ENCODE results near the gene CFAP119. TPM values are rescaled to one million over a fixed set of nuclear protein-coding genes. Genes with fewer than 3 reads are reported as not detected.

The CFAP119 gene
- total RNA-seq, 1 experiment from 2014 or later: 9.6 TPM

- H3K27ac ChIP-seq (ENCODE audit: low read length): no peak overlapping the region
Measured at GRCh38 chr16:30774367-30775130, 12.7 kb upstream of the CFAP119 start.

GRCh38 chr16:30773826-30774225, 12.0 kb upstream of the CFAP119 start:
- no peak overlapping the region for H3K9ac ChIP-seq (ENCODE audit: low read length)
- intact Hi-C loops (cut with micrococcal nuclease): no loop called here
- no peak overlapping the region for H3K4me2 ChIP-seq (ENCODE audit: low read length)
- CTCF ChIA-PET: no interaction called here
- DNase-seq: no peak
- BruUV-seq (replicated peaks): no TSS peak
- H3K4me3 ChIP-seq (ENCODE audit: low read length): no peak overlapping the region
- H3K9me2 ChIP-seq (replicated peaks; ENCODE audit: low read length): no peaks in the 10 kb centered on the region
- no peaks in the 10 kb centered on the region for H3K9me3 ChIP-seq (ENCODE audit: low read length)
- H3K27me3 ChIP-seq (ENCODE audit: low read length): no peaks in the 10 kb centered on the region
- H3K79me2 ChIP-seq (ENCODE audit: low read length): no peaks in the 10 kb centered on the region
- no peak for TF ChIP-seq EZH2 (IDR thresholded peaks at IDR 0.05; ENCODE audit: low read length, unreplicated experiment)
- no peak for TF ChIP-seq EZH2phosphoT487 (IDR thresholded peaks at IDR 0.05; ENCODE audit: borderline replicate concordance, low read length)
- TF ChIP-seq CTCF (conservative IDR thresholded peaks at IDR 0.05; ENCODE audit: low read depth, low read length): no peak
- H3K27ac ChIP-seq (ENCODE audit: low read length): no peak overlapping the region
- no peaks in the 10 kb centered on the region for H4K20me1 ChIP-seq (ENCODE audit: low read length)
- H2AFZ ChIP-seq (ENCODE audit: low read length): no peak overlapping the region
- POLR2A ChIA-PET (ENCODE audit: unreplicated experiment): no interaction called here
- no peaks in the 10 kb centered on the region for H3F3A ChIP-seq (ENCODE audit: low read length, unreplicated experiment)
- H3K36me3 ChIP-seq (ENCODE audit: low read depth, low read length): peaks cover 4% of the 10 kb centered on the region; the same call in 1 of the 2 replicates
- ATAC-seq: no peak
- peaks cover 5% of the 10 kb centered on the region for H3K4me1 ChIP-seq (ENCODE audit: insufficient read depth, low read length)

More at GRCh38 chr16:30774367-30775130, 12.7 kb upstream of the CFAP119 start:
- H3K4me1 ChIP-seq (ENCODE audit: insufficient read depth, low read length): peaks cover 5% of the 10 kb centered on the region
- H3K36me3 ChIP-seq (ENCODE audit: low read depth, low read length): peaks cover 4% of the 10 kb centered on the region; the same call in 1 of the 2 replicates
- CTCF ChIA-PET: no interaction called here
- no peaks in the 10 kb centered on the region for H3K9me2 ChIP-seq (replicated peaks; ENCODE audit: low read length)
- TF ChIP-seq CTCF (conservative IDR thresholded peaks at IDR 0.05; ENCODE audit: low read depth, low read length): no peak
- TF ChIP-seq EZH2 (IDR thresholded peaks at IDR 0.05; ENCODE audit: low read length, unreplicated experiment): no peak
- no peaks in the 10 kb centered on the region for H4K20me1 ChIP-seq (ENCODE audit: low read length)
- peak overlapping the region; percentile 94; the same call in 1 of the 2 replicates for H3K9ac ChIP-seq (ENCODE audit: low read length)
- intact Hi-C loops (cut with micrococcal nuclease): no loop called here
- H3F3A ChIP-seq (ENCODE audit: low read length, unreplicated experiment): no peaks in the 10 kb centered on the region
- peak overlapping the region; percentile 99 for H3K4me2 ChIP-seq (ENCODE audit: low read length)
- H3K79me2 ChIP-seq (ENCODE audit: low read length): no peaks in the 10 kb centered on the region
- no peak overlapping the region for H2AFZ ChIP-seq (ENCODE audit: low read length)
- ATAC-seq (peak; percentile 4; the same call in 1 of the 2 replicates), DNase-seq (no peak)
- no peaks in the 10 kb centered on the region for H3K9me3 ChIP-seq (ENCODE audit: low read length)
- H3K4me3 ChIP-seq (ENCODE audit: low read length): peak overlapping the region; percentile 82; the same call in 1 of the 2 replicates
- POLR2A ChIA-PET (ENCODE audit: unreplicated experiment): interaction anchor here (0.6 kb wide), 1 partner anchor 80 kb away, joined by 9 read pairs; no protein-coding TSS in a partner anchor
- no TSS peak for BruUV-seq (replicated peaks)
- H3K27me3 ChIP-seq (ENCODE audit: low read length): no peaks in the 10 kb centered on the region

GRCh38 chr16:30771726-30772125, 9.9 kb upstream of the CFAP119 start:
- no TSS peak for BruUV-seq (replicated peaks)

More at GRCh38 chr16:30771726-30772125, 9.9 kb upstream of the CFAP119 start:
- peak; percentile 40 for ATAC-seq
- no peaks in the 10 kb centered on the region for H3F3A ChIP-seq (ENCODE audit: low read length, unreplicated experiment)
- no peaks in the 10 kb centered on the region for H3K27me3 ChIP-seq (ENCODE audit: low read length)
- H3K9ac ChIP-seq (ENCODE audit: low read length): no peak overlapping the region
- H3K4me3 ChIP-seq (ENCODE audit: low read length): no peak overlapping the region
- no peak overlapping the region for H2AFZ ChIP-seq (ENCODE audit: low read length)
- intact Hi-C loops (cut with micrococcal nuclease): no loop called here
- H3K36me3 ChIP-seq (ENCODE audit: low read depth, low read length): peaks cover 8% of the 10 kb centered on the region; the same call in 1 of the 2 replicates
- H4K20me1 ChIP-seq (ENCODE audit: low read length): no peaks in the 10 kb centered on the region
- CTCF ChIA-PET: no interaction called here
- POLR2A ChIA-PET (ENCODE audit: unreplicated experiment): no interaction called here
- H3K9me3 ChIP-seq (ENCODE audit: low read length): no peaks in the 10 kb centered on the region
- no peak for TF ChIP-seq CTCF (conservative IDR thresholded peaks at IDR 0.05; ENCODE audit: low read depth, low read length)
- no peak for TF ChIP-seq EZH2 (IDR thresholded peaks at IDR 0.05; ENCODE audit: low read length, unreplicated experiment)
- no peak for TF ChIP-seq EZH2phosphoT487 (IDR thresholded peaks at IDR 0.05; ENCODE audit: borderline replicate concordance, low read length)
- peaks cover 5% of the 10 kb centered on the region for H3K4me1 ChIP-seq (ENCODE audit: insufficient read depth, low read length)
- no peak overlapping the region for H3K4me2 ChIP-seq (ENCODE audit: low read length)
- H3K79me2 ChIP-seq (ENCODE audit: low read length): no peaks in the 10 kb centered on the region
- no peaks in the 10 kb centered on the region for H3K9me2 ChIP-seq (replicated peaks; ENCODE audit: low read length)
- peak; percentile 18 for DNase-seq
- H3K27ac ChIP-seq (ENCODE audit: low read length): no peak overlapping the region
